Suppressor macrophage treated with lipopolysaccharide for 1 hour (primary cell): ENCODE results near the gene SIL1.
"Not testable (repeated sequence)": the region's sequence is repeated elsewhere in the genome, so short reads cannot be mapped to it uniquely, and the experiment has no call there.

Experiments
- DNase-seq, 3 donors: peaks; one replicate each; pipeline ENCODE4 v3.0.0-alpha.2; 2020 to 2022

The SIL1 gene

DNA sequence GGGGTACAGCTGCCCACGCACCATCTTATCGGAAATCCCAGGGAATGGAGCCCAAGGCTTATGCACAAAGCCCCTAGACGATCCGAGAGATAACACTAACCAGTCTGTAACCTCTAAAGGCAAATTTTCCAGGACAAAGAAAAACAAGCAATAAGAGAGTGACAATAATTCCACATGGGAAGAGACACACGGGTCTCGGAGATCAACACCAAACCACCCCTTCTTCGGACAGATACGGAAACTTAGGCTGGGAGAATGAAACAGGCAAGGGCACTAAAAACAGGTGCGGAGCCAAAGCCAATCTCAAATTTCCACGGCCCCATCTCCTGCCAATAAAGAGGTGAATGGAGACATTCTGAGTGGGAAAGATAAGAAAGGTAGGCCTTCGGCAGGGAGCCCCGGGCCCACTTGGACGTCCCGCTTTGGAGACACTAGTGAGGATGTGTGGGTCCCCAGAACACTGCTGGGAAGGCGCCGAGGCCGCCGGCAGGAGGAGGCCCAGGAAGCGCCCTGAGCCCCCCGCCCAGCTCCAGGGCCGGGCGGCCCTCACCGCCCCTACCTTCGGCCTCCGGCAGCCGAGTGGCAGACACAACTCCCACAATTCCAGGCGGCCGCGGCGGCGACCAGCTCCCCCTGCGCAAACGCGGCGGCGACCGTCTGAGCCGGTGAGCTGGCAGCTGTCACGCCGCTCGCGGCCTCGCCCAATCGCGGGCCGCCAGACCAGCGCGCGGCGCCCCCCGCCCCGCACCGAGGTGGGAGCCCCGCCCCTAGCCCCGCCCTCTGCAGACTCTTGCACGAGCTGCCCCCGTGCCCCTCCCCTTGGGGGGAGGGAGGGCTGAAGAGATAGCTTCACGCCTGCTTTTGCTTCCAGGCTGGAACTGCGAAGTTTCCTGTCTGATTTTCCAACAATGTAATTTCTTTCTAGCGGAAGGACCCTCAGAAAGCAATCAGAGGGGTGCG, at the start of gene SIL1:
Gene SIL1, minus strand, starts transcription at position 659 of the 960 bp plus-strand sequence. CDS start 70,525 bp downstream, outside the sequence.
- peak; percentile 93 to 98 (median 97) for DNase-seq

GRCh38 chr5:139246394-139246793, 48.2 kb upstream of the SIL1 start:
- DNase-seq = peak; percentile 93 to 94 (median 93)

DNA sequence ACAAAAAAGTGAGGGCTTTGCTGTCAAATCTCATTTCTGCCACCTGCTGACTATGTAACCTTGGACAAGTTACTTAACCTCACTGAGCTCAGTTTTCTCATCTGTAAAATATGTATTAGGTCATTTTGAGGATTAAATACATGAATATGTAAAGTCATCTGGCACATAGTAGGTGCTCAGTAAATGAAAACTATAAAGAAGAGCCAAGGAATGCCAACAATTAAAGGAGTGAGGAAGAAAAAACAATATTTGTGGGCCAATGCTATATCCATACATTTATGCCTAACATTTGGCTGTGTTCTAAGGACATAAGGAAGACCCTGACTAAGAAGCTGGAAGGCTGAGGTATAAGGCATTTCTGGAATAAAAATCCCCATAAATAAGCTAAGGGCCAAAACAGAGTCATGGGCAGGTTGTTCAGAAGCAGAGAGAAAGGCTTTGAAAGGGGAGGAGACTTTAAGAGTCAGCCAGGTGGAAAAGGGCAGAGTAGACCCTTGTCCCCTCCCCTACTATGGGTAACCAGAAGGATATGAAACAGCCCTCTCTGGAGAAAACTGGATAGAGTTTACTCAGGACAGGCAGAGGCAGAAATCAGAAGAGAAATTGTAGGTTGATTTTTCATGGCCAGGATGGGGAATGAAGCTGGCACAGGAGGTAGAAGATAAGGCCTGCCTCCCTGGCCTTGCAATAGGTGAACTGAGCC, 47.6 kb upstream of the SIL1 start:
- DNase-seq = no peak

DNA sequence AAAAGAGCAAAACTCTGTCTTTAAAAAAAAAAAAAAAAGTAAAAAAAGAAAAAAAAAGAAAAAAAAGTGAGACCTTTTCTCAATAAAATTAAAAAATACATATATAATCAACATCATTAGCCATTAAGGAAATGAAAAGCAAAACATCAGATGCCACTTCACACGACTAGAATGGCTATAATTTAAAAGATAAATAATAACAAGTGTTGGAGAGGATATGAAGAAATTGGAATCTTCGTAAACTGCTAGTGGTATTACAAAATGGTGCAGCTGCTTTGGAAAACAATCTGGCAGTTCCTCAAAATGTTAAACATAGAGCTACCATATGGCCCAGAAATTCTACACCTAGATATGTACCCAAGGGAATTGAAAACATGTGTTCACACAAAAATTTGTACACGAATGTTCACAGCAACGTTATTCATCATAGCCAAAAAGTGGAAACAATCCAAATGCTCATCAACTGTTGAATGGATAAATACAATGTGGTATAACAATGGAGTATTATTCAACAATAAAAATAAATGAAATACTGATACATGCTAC, 45.3 kb upstream of the SIL1 start:
- no peak for DNase-seq

DNA sequence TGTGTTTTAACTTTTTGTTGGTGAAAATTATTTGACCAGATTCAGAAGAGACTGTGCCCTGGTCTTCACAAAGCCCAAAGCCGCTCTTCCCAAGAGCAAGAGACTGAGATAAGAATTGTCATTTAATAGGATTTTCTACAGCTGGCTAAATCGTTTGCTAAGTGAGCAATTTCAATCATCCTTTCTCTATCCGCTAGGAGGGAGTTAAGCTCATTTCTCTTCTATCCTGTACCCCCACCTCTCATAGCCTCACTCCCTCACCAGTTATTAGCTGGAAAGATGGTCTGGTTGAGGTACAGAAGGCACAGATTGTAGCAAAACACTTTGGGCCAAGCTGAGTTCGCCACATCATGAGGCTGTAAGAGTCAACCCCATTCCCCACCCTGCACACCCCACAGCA, 43.0 kb upstream of the SIL1 start:
- DNase-seq = no peak

DNA sequence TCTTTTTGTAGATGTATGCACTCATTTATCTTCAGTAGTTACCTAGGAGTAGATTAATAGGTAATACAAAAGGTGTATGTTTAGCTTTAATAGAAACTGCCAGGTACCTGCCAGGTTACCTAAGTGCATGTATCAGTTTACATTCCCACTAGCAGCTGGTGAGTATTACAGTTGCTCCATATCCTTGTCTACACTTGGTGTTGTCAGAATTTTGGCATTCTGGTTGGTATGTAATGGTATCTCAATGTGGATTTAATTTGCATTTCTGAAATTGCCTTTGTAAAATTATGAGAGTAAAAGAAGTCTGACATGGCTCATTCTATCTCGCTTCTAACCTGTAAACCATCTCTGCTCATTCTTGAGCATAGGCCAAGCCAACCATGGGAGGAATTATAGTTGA, 38.3 kb upstream of the SIL1 start:
- DNase-seq = no peak

DNA sequence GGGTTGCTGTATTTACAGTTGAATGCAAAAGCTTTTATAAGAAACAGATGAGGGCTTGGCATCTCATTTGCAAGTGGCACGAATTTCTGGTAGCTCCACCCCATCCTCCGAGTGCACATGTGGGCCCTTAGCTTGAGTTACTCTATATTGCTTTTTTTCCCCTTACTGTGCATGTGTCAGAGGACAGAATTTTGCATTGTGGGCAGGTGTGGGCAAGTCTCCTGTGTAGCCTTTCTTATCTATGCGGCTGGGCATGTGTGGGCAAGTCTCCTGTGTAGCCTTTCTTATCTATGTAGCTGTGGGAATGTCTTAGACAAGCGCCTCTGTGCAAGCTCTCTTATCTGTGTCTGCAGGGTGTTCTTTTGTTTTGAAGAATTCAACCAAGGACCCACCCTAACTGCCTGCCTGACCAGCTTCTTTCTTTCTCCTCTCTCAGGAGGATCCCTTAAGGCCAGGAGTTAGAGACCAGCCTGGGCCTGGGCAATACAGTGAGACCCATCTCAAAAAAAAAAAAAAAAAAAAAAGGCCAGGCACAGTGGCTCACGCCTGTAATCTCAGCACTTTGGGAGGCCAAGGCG, 34.1 kb upstream of the SIL1 start:
- DNase-seq = no peak

GRCh38 chr5:139228201-139228803, 30.1 kb upstream of the SIL1 start:
- no peak for DNase-seq

DNA sequence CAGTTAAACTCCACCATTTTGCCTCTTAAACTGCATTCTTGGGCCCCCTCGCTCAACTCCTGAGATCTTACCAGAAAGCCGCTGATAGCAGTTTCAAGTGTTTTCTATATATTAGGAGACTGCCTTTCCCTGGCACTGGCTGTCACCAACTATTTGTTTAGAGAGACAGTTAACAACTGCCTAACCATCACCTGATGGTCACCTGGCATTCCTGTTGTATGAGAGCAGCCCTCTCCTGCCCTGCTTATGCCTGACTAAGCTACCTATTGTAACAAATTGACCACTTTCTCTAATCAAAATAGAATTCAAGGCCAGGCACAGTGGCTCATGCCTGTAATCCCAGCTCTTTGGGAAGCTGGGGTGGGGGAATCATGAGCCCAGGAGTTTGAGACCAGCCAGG, 28.0 kb upstream of the SIL1 start:
- no peak for DNase-seq

DNA sequence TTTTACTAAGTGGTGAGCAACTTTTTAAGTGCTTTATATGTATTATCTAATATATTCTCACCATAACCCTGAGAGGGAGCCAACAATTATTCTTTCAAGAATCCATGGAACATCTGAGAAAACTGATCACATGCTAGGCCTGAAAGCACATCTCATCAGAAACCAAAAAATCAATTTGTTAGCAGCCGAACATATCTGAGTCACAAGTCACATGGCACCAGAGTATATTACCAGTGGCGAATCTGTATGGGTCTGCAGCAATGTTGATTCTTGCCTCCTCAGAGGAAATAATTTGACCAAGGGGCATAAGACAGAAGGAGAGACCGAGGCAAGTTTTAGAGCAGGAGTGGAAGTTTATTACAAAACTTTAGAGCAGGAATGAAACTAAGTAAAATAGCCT, 25.3 kb upstream of the SIL1 start:
- no peak for DNase-seq

DNA sequence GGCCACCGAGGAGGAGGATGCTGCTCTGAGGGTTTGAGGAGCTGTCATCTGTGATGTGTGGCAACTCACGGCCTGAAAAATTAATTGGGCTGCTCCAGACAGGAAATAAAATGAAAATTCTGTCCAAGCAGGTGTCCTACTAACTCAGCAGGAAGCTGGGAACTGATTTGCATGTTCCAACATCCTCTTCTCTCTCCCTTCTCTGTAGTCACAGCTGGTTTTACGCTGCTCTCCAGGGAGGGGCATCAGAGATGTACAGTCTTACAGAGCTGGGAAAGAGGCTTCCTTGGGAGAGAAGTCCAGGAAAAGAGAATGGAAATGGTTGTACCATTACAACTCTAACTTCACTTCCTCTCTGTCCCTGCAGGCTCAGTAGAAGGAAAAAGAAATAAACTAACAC, 24.2 kb upstream of the SIL1 start:
- DNase-seq = peak in 1 of 3 donors; percentile 17

DNA sequence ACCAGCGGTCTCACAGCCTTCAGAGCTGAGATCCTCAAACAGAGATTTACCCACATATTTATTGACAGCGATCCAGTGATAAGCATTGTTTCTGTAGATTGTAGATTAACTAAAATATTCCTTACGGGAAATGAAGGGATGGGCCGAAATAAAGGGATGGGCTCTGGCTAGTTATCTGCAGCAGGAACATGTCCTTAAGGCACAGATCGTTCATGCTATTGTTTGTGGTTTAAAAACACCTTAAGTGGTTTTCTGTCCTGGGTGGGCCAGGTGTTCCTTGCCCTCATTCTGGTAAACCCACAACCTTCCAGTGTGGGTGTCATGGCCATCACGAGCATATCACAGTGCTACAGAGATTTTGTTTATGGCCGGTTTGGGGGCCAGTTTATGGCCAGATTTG, 19.9 kb upstream of the SIL1 start:
- not testable (repeated sequence) for DNase-seq

DNA sequence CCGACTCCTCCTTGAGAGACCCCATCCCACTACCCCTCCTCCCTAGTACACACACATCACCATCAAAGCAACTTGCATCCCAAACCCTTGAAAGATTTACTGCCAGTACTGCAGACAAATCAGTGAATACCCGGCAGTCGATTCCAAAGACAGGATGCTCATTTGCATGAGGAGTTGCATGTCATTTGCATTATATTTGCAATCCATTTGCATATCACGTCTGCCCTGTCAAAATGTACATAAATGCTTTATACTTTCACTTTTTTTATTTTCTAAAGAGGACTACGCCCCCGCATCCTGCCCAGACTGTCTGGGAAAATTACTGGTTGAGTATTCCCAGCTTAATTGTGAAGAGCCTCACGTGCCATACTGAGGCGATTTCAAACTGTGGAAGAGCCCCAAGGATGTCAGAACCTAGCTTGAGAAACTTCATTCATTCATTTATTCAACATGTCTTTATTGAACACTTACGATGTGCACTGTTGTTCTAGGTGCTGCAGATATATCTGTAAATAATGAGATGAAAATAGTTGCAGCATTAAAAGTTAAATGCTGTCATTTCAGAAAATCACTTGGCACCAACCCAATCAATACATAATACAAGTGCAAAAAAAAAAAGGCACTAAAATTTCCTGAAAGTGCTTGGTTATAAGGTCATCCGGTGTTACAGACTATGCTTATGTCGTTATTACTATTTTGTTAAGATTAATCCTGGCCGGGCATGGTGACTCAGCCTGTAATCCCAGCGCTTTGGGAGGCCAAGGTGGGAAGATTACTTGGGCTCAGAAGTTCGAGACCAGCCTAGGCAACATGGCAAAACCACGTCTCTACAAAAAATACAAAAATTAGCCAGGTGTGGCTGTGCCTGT, 17.2 kb upstream of the SIL1 start:
- DNase-seq = peak in 1 of 3 donors; percentile 34

- DNase-seq = no peak
Measured at GRCh38 chr5:139214646-139215045, 16.5 kb upstream of the SIL1 start.

GRCh38 chr5:139212906-139213305, 14.7 kb upstream of the SIL1 start:
- DNase-seq = no peak

DNA sequence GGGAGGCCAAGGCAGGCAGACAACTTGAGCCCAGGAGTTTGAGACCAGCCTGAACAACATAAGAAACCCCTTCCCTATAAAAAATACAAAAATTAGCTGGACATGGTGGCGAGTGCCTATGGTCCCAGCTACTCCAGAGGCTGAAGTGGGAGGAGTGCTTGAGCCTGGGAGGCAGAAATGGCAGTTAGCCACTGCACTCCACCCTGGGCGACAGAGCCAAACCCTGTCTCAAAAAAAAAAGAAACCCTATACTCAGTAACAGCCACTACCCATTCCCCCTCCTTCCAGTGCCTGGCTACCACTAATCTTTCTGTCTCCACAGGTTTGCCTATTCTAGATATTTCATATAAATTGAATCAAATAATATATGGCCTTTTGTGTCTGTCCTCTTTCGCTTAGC, 14.3 kb upstream of the SIL1 start:
- DNase-seq = no peak

DNA sequence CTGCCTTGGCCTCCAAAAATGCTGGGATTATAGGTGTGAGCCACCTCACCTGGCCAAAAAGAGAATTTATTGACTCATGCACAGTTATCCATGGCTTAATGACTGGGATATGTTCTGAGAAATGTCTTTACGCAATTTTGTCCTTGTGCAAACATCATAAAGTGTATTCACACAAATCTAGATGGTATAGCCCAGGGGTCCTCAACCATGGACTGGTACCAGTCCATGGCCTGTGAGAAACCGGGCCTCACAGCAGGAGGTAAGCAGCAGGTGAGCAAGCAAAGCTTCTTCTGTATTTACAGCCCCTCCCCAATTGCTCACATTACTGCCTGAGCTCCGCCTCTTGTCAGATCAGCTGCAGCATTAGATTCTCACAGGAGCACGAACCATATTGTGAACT, 12.4 kb upstream of the SIL1 start:
- DNase-seq = no peak

DNA sequence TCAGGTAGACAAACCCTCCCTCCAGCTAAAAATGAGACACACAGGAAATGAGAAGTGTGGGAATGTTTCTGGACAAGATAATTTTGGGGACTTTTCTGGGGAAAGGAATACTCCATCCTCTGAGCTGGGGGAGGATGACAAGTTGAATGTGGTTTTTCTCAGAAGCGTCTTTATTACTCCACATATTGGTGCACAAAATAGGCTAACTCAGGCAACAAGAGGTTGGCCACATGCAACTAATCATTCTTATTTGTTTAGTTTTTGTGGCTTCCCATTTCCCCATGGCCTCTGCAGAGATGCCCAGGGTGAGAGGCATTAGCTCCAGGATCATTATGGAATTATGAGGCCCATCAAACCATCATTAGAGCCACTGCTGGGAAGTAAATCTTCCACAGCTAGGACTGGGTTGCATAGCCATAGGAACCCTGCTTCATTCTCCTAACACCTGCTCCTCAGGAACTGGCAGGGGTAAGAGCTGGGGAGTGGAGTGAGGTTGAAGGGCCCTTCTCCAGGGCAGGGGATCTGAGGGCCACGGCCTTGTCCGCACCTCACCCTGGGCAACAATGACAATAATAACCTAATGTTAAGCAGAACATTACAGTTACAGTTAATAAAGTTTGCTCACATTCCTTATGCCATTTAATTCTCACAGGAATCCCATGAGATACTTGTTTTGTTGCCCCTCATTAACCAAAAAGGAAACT, 9.3 kb upstream of the SIL1 start:
- no peak for DNase-seq

DNA sequence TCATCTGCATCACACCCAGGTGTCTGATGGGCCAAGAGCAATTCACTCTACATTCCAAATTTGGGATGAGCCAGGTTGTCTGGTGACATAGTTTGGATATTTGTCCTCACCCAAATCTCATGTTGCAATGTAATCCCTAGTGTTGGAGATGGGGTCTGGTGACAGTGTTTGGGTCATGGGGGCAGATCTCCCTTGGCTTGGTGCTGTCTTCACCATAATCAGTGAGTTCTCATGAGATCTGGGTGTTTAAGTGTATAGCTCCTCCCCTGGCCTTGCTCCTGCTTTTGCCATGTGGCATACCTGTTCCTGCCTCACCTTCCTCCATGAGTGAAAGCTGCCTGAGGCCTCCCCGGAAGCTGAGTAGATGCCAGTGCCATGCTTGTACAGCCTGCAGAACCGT, 7.4 kb upstream of the SIL1 start:
- no peak for DNase-seq

DNA sequence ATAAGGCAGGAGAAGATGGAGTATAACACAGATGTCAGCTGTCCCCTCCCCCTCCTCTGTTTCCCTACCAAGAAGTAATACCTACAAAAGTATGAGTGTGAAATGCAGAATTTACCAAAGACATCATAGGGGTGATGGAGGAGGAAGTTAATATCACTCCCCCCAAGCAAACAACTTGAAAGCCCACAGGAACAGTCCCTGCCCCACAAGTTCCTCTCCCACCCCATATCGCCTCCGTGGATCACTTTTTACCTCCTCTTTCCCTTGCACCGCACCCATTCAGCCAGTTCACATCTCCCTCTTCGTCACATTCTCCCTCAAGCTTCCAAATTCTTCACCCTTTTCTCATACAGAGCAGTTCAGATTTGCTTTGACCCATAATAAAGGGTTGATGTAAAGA, 7.0 kb upstream of the SIL1 start:
- DNase-seq = no peak

DNA sequence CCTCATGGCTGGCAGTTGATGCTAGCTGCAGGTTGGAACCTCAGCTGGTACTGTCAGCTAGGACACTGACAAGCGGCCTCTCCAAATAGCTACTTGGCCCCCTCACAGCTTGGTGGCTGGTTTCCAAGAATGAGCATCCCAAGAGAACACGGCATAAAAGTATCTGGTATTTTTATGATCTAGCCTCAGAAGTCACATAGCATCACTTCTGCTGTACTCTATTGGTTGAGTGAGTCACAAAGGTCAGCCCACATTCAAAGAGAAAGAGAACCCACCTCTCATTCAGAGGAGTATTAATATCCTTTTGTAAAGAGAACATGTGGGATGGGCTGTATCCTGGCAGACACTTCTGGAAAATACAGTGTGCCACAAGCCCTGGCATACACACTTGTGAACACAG, 6.0 kb upstream of the SIL1 start:
- no peak for DNase-seq
